GM19324 (cell line): ENCODE measurements around the gene ADD1.
"Not testable (repeated sequence)": the region's sequence is repeated elsewhere in the genome, so short reads cannot be mapped to it uniquely, and the experiment has no call there.

Experiments
- ATAC-seq: cut with Tn5 transposase; IDR thresholded peaks from one replicate; pipeline ENCODE4 v1.9.1; 2021; ENCODE audit warnings: mild to moderate bottlenecking, moderate library complexity; ENCODE audit not compliant: unreplicated experiment, low FRiP score

Gene ADD1

GRCh38 chr4:2931512-2932301 lies 88.1 kb downstream of the ADD1 start:
- ATAC-seq, result no peak

GRCh38 chr4:2932321-2932950 lies 88.8 kb downstream of the ADD1 start:
- ATAC-seq, result no peak

GRCh38 chr4:2932951-2933565 lies 89.4 kb downstream of the ADD1 start:
- ATAC-seq, result no peak

- no peak for ATAC-seq
Measured at GRCh38 chr4:2933566-2934076, 90.0 kb downstream of the ADD1 start.

- no peak for ATAC-seq
Measured at GRCh38 chr4:2934077-2934812, 90.6 kb downstream of the ADD1 start.

GRCh38 chr4:2934813-2935761 lies 91.4 kb downstream of the ADD1 start:
- peak; percentile 61 for ATAC-seq

GRCh38 chr4:2935762-2936743 lies 92.4 kb downstream of the ADD1 start:
- no peak for ATAC-seq

- ATAC-seq, result no peak
Measured at GRCh38 chr4:2936773-2937145, 93.1 kb downstream of the ADD1 start.

- no peak for ATAC-seq
Measured at GRCh38 chr4:2937146-2937857, 93.7 kb downstream of the ADD1 start.

GRCh38 chr4:2937986-2938385 lies 94.3 kb downstream of the ADD1 start:
- ATAC-seq, result no peak

GRCh38 chr4:2938411-2938810 lies 94.8 kb downstream of the ADD1 start:
- ATAC-seq, result not testable (repeated sequence)

GRCh38 chr4:2938906-2939305 lies 95.3 kb downstream of the ADD1 start:
- no peak for ATAC-seq

- no peak for ATAC-seq
Measured at GRCh38 chr4:2939383-2940243, 96.0 kb downstream of the ADD1 start.

- ATAC-seq, result no peak
Measured at GRCh38 chr4:2940267-2941137, 96.9 kb downstream of the ADD1 start.

GRCh38 chr4:2941138-2942036 lies 97.7 kb downstream of the ADD1 start:
- no peak for ATAC-seq
